ENCODE measurements around the gene RNASEH2C.
"Not testable (repeated sequence)": the region's sequence is repeated elsewhere in the genome, so short reads cannot be mapped to it uniquely, and the experiment has no call there.

The RNASEH2C gene

DNA sequence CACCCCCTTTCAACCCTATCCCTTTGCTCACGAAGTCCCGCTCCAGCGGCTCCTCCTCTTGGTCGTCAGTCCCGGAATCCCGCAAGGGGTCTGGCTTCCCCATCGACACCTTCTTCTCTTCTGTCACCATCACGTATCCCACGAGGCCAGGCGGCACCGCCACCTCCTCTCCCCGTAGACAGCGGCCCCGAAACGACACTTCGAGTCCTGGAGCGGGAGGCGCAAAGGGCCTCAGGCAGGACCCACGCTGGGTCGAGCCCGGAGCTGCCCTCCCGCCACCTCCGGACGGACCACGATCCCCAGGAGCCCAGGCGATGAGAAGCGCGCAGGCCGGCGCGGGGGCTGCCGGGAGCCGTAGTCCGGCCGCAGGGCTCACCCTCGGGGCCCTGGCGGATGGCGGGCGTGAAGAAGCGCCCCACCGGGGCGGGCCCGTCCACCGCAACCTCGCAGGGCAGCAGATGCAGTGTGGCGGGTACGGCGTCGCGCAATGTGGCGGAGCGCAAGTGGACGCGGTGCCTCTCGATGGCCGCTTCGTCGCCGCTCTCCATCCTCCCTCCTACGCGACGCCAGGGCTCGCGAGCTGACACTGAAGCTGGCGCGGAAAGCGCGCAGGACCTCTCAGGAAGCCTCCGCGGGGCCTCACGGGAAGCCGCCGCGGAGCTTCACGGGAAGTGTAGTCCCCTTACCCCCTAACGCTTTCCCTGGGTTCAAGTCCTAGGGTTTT, at the start of gene RNASEH2C:
Gene RNASEH2C, minus strand, starts transcription at position 588 of the 724 bp plus-strand sequence. Its CDS starts 40 bp downstream, at position 548.
- Mint-ChIP-seq H3K4me3 (peak within 1 kb of the TSS; percentile 97 to 99), H3K27me3 (no peaks in the 10 kb centered on the region), H3K9me3 (no peaks in the 10 kb centered on the region), H3K27ac (peak within 1 kb of the TSS; percentile 94 to 97), H3K4me1 (peaks cover 39% of the 10 kb centered on the region)
- ATAC-seq (peak; percentile 93), DNase-seq (peak; percentile 77 to 84)

- ATAC-seq, DNase-seq, H3K4me3 Mint-ChIP-seq, H3K4me1 Mint-ChIP-seq, H3K27me3 Mint-ChIP-seq, H3K9me3 Mint-ChIP-seq, H3K27ac Mint-ChIP-seq: not testable (repeated sequence)
These were observed 47.2 kb upstream of the RNASEH2C start for GRCh38 chr11:65767806-65768205.

GRCh38 chr11:65767406-65767805, 46.8 kb upstream of the RNASEH2C start:
- no peak for DNase-seq
- no peaks in the 10 kb centered on the region for H3K9me3 Mint-ChIP-seq

DNA sequence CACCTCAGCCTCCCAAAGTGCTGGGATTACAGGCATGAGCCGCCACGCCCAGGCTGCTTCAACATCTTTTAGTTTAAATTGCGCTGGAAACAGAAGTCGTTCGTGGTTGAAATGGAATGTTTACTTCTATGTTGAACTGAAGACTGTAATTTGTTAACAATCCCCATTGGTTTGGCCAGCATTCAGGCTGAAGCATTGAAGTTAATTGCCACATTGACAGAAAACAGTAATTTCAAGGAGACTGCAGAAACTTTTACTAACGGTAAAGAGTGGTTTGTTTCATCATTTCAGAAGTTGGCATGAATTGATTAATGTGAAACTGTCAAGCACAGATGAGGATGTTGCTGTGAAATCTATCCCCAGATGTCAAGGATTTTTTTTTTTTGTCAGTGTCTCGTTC, 45.9 kb upstream of the RNASEH2C start:
- no peaks in the 10 kb centered on the region for H3K27me3 Mint-ChIP-seq
- no peak overlapping the region for H3K27ac Mint-ChIP-seq
- no peak overlapping the region for H3K4me3 Mint-ChIP-seq
- H3K9me3 Mint-ChIP-seq: no peaks in the 10 kb centered on the region
- peaks cover 8% of the 10 kb centered on the region for H3K4me1 Mint-ChIP-seq
- ATAC-seq (no peak), DNase-seq (no peak)

More at GRCh38 chr11:65767406-65767805, 46.8 kb upstream of the RNASEH2C start:
- H3K27ac Mint-ChIP-seq: no peak overlapping the region
- no peak for ATAC-seq
- H3K4me1 Mint-ChIP-seq: peaks cover 8% of the 10 kb centered on the region
- no peaks in the 10 kb centered on the region for H3K27me3 Mint-ChIP-seq
- H3K4me3 Mint-ChIP-seq: no peak overlapping the region

- DNase-seq (no peak), ATAC-seq (no peak)
- peaks cover 15% of the 10 kb centered on the region for H3K27me3 Mint-ChIP-seq
- no peak overlapping the region for H3K4me3 Mint-ChIP-seq
- H3K27ac Mint-ChIP-seq: no peak overlapping the region
- H3K4me1 Mint-ChIP-seq: peaks cover under 1% of the 10 kb centered on the region
- no peaks in the 10 kb centered on the region for H3K9me3 Mint-ChIP-seq
These were observed 43.8 kb upstream of the RNASEH2C start for GRCh38 chr11:65764434-65764833.

DNA sequence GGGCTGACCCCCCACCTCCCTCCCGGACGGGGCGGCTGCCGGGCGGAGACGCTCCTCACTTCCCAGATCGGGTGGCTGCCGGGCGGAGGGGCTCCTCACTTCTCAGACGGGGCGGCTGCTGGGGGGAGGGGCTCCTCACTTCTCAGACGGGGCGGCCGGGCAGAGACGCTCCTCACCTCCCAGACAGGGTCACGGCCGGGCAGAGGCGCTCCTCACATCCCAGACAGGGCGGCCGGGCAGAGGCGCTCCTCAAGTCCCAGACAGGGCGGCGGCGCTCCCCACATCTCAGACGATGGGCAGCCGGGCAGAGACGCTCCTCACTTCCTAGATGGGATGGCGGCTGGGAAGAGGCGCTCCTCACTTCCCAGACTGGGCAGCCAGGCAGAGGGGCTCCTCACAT, 42.2 kb upstream of the RNASEH2C start:
- not testable (repeated sequence) for H3K9me3 Mint-ChIP-seq, H3K4me1 Mint-ChIP-seq, H3K4me3 Mint-ChIP-seq, ATAC-seq, H3K27ac Mint-ChIP-seq, DNase-seq
- H3K27me3 Mint-ChIP-seq: peaks cover 17% of the 10 kb centered on the region

GRCh38 chr11:65762169-65762568, 41.6 kb upstream of the RNASEH2C start:
- not testable (repeated sequence) for H3K4me1 Mint-ChIP-seq, H3K27ac Mint-ChIP-seq, H3K4me3 Mint-ChIP-seq, H3K9me3 Mint-ChIP-seq, DNase-seq, ATAC-seq
- peaks cover 23% of the 10 kb centered on the region for H3K27me3 Mint-ChIP-seq

DNA sequence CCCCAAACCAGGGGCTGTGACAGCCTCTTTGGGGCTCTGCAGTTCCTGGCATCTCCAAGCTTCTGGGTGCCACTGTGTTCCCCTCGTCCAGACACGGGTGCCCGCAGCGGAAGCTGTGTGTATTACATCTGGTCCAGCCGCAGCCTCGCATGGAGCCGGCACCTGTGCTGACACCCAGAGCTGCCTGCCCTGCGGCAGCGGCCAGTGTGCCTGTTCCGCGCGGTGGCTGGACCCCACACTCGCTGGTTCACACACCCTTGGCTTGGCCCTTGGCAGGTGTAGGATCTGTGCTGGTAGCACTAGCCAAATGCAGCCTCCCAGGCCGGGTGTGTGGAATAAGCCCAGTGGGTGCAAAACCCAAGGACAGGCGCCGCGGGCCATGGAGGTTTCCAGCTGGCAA, 24.5 kb upstream of the RNASEH2C start:
- DNase-seq (no peak), ATAC-seq (no peak)
- Mint-ChIP-seq H3K27me3 (peaks cover 51% of the 10 kb centered on the region), H3K4me3 (no peak overlapping the region), H3K9me3 (no peaks in the 10 kb centered on the region), H3K27ac (no peak overlapping the region), H3K4me1 (no peaks in the 10 kb centered on the region)

GRCh38 chr11:65744699-65745042, 24.1 kb upstream of the RNASEH2C start:
- H3K4me3 Mint-ChIP-seq: no peak overlapping the region
- no peaks in the 10 kb centered on the region for H3K9me3 Mint-ChIP-seq
- ATAC-seq: no peak
- no peaks in the 10 kb centered on the region for H3K4me1 Mint-ChIP-seq
- peaks cover 48% of the 10 kb centered on the region for H3K27me3 Mint-ChIP-seq
- no peak overlapping the region for H3K27ac Mint-ChIP-seq
- no peak for DNase-seq

GRCh38 chr11:65744026-65744698, 23.6 kb upstream of the RNASEH2C start:
- Mint-ChIP-seq H3K4me3 (no peak overlapping the region), H3K27me3 (peaks cover 43% of the 10 kb centered on the region), H3K4me1 (no peaks in the 10 kb centered on the region), H3K27ac (no peak overlapping the region), H3K9me3 (no peaks in the 10 kb centered on the region)
- DNase-seq (no peak), ATAC-seq (no peak)

GRCh38 chr11:65743681-65744025, 23.1 kb upstream of the RNASEH2C start:
- H3K9me3 Mint-ChIP-seq: no peaks in the 10 kb centered on the region
- no peak overlapping the region for H3K27ac Mint-ChIP-seq
- ATAC-seq (no peak), DNase-seq (no peak)
- H3K27me3 Mint-ChIP-seq: peaks cover 38% of the 10 kb centered on the region
- no peak overlapping the region for H3K4me3 Mint-ChIP-seq
- H3K4me1 Mint-ChIP-seq: no peaks in the 10 kb centered on the region

GRCh38 chr11:65742353-65742752, 21.8 kb upstream of the RNASEH2C start:
- Mint-ChIP-seq H3K4me1 (no peaks in the 10 kb centered on the region), H3K4me3 (no peak overlapping the region), H3K9me3 (no peaks in the 10 kb centered on the region), H3K27ac (no peak overlapping the region), H3K27me3 (peaks cover 36% of the 10 kb centered on the region)
- DNase-seq: no peak
- no peak for ATAC-seq

DNA sequence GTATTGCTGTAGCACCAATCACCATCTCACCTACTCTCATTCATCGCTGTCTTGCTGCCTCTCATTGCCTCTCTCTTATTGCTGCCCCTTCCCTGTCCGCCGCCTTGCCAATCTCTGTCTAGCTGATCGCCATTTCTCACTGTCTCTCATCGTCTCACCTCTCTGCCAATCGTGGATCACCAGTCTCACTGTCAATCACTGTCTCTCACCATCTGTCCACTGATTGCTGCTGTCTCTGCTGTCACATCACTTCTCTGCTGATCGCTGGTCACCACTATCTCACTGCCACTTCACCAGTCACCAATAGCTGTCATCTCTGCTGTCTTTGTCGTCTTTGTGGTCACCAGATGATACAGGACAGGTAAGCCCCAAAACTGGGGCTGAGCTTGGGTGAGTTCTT, 20.6 kb upstream of the RNASEH2C start:
- Mint-ChIP-seq H3K4me1 (no peaks in the 10 kb centered on the region), H3K27me3 (peaks cover 29% of the 10 kb centered on the region), H3K27ac (no peak overlapping the region), H3K4me3 (no peak overlapping the region), H3K9me3 (peaks cover 5 to 8% of the 10 kb centered on the region in 2 donors)
- DNase-seq (no peak), ATAC-seq (no peak)

DNA sequence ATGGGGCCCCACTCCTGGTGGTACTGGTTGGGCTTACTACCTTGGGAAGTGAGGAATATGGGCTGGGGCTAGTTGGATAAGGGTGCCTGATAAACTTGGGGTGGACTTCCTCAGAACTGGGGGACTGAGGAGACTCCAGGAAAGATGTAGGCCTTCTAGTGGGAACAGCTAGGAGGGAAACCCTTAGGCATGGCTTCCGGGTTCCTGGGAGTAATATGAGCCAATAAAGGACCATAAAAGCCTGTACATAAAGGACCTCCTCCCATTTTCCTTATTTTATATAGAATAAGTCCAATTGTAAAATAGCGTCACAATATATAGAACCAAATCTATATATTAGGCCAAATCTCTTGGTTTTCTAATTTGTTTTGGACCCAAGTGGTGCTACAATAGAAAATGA, 18.4 kb upstream of the RNASEH2C start:
- DNase-seq (no peak), ATAC-seq (no peak)
- peaks cover 5 to 8% of the 10 kb centered on the region in 2 donors for H3K9me3 Mint-ChIP-seq

GRCh38 chr11:65736810-65737209, 16.2 kb upstream of the RNASEH2C start:
- ATAC-seq (no peak), DNase-seq (no peak)
- Mint-ChIP-seq H3K4me1 (no peaks in the 10 kb centered on the region), H3K9me3 (peaks cover 5 to 8% of the 10 kb centered on the region in 2 donors), H3K4me3 (no peak overlapping the region), H3K27me3 (peaks cover 22% of the 10 kb centered on the region), H3K27ac (no peak overlapping the region)

More for the DNA sequence above, 18.4 kb upstream of the RNASEH2C start:
- Mint-ChIP-seq H3K27me3 (peaks cover 21% of the 10 kb centered on the region), H3K4me1 (no peaks in the 10 kb centered on the region), H3K27ac (no peak overlapping the region), H3K4me3 (no peak overlapping the region)

DNA sequence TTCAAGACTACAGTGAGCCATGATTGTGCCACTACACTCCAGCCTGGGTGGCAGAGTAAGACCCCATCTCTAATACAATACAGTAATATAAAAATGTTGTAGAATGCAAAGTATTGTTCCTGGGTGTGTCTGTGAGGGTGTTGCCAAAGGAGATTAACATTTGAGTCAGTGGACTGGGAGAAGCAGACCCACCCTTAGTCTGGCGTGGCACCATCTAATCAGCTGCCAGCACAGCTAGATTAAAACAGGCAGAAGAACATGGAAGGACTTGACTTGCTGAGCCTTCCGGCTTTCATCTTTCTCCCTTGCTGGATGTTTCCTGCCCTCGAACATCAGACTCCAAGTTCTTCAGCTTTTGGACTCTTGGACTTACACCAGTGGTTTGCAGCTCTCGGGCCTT, 14.5 kb upstream of the RNASEH2C start:
- ATAC-seq, H3K4me1 Mint-ChIP-seq, H3K9me3 Mint-ChIP-seq, DNase-seq, H3K4me3 Mint-ChIP-seq, H3K27ac Mint-ChIP-seq: not testable (repeated sequence)
- peaks cover 26% of the 10 kb centered on the region for H3K27me3 Mint-ChIP-seq

All from stimulated activated naive CD8-positive, alpha-beta T cell treated with anti-CD3 and anti-CD28 coated beads, Interleukin-15, amount 100 ng/mL, for 72 hours (primary cell).